Measurements from ENCODE around the gene SLC25A15. TPM values are rescaled to one million over a fixed set of nuclear protein-coding genes. Genes with fewer than 3 reads are reported as not detected.

SLC25A15 gene
- 10 to 100 TPM in 1 of 2 donors, 1 to 10 TPM in 1; 6.8 to 14.5 TPM for total RNA-seq

DNA sequence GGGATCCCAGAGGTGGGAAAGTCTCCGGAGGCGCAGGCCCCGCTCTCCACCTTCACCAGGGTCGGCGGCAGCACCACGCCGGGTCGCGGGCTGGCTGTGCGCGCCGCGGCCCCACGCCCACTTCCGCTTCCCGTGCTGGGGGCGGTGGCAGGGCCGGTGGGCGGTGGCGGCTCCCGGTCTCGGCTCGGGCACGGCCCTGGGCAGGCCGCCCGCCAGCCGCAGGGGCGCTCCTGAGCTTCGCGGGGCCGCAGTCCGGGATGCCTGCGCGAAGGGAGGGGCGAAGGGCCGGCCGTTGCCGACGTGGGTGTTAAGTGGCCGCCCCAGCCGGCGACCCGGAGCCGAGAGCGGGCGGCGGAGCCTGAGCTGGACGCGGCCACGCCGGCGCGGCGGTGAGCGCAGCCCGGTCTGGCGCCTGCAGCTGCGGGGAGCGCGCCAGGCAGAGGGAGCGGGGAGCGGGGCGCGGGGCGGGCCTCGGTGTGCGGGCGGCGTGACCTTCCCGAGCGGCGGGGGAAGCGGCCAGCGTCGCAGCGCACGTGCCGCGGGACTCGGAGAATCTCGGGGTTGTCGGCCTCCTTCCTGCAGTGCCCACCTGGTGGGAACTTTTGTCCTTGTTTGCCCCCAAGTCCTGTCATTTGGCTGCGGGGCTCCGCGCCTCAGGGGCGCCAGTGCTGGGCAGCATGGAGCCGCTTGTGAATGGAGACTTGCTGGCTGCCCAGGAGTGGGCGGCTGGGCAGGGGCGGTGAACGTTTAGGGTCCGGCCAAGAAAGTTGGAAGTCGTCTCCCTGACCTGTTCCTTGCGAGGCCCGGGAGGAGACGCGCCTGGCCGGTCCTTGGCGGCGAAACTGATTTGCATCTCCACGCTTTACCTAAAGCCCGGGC is at the start of gene SLC25A15:
TSS of gene SLC25A15 (plus strand) at position 337 of the 879 bp plus-strand sequence. CDS start 3,616 bp downstream, outside the sequence.
- Histone ChIP-seq H3K27me3 (no peaks in the 10 kb centered on the region), H3K9me3 (no peaks in the 10 kb centered on the region), H3K27ac (peak within 1 kb of the TSS; percentile 87), H3K4me3 (peak within 1 kb of the TSS; percentile 79), H3K9ac (ENCODE audit: low read depth in 2 of 2, low read length in 2 of 2) (peak within 1 kb of the TSS; percentile 84 to 86), H3K4me1 (no peaks in the 10 kb centered on the region), H3K36me3 (no peaks in the 10 kb centered on the region)
- DNase-seq: peak; percentile 78
- TF ChIP-seq, protein P1, sequence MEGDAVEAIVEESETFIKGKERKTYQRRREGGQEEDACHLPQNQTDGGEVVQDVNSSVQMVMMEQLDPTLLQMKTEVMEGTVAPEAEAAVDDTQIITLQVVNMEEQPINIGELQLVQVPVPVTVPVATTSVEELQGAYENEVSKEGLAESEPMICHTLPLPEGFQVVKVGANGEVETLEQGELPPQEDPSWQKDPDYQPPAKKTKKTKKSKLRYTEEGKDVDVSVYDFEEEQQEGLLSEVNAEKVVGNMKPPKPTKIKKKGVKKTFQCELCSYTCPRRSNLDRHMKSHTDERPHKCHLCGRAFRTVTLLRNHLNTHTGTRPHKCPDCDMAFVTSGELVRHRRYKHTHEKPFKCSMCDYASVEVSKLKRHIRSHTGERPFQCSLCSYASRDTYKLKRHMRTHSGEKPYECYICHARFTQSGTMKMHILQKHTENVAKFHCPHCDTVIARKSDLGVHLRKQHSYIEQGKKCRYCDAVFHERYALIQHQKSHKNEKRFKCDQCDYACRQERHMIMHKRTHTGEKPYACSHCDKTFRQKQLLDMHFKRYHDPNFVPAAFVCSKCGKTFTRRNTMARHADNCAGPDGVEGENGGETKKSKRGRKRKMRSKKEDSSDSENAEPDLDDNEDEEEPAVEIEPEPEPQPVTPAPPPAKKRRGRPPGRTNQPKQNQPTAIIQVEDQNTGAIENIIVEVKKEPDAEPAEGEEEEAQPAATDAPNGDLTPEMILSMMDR (IDR thresholded peaks at IDR 0.05): no peak
- intact Hi-C loops (cut with DNase I): loop anchor here (10.0 kb wide), 1 partner anchor 265 kb away; no protein-coding TSS in a partner anchor

DNA sequence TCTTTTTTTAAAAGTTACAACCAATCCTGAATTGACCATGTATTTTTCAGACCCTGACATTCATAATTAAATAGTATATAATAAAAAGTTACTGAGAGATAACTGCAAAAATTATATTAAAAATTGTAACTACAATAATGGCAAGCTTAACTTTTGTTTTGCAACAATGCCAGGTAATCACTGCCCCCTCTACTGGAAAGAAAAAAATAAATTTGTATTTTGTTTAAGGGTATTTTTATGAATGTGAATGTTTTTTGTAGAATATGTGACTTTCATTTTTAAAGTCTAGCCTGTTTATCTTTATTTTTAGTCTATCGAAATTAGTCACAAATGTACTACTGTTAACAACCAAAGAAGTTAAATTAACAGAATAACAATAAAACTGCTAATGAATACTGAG is 40.1 kb upstream of the SLC25A15 start:
- no peak overlapping the region for H3K27ac ChIP-seq
- no peaks in the 10 kb centered on the region for H3K4me1 ChIP-seq
- no peak overlapping the region for H3K9ac ChIP-seq (ENCODE audit: low read depth in 2 of 2, low read length in 2 of 2)
- H3K27me3 ChIP-seq: no peaks in the 10 kb centered on the region
- no peak for DNase-seq
- H3K4me3 ChIP-seq: no peak overlapping the region
- TF ChIP-seq, protein P1 (IDR thresholded peaks at IDR 0.05): no peak
- no peaks in the 10 kb centered on the region for H3K36me3 ChIP-seq
- H3K9me3 ChIP-seq: no peaks in the 10 kb centered on the region
- intact Hi-C loops (cut with DNase I): no loop called here

DNA sequence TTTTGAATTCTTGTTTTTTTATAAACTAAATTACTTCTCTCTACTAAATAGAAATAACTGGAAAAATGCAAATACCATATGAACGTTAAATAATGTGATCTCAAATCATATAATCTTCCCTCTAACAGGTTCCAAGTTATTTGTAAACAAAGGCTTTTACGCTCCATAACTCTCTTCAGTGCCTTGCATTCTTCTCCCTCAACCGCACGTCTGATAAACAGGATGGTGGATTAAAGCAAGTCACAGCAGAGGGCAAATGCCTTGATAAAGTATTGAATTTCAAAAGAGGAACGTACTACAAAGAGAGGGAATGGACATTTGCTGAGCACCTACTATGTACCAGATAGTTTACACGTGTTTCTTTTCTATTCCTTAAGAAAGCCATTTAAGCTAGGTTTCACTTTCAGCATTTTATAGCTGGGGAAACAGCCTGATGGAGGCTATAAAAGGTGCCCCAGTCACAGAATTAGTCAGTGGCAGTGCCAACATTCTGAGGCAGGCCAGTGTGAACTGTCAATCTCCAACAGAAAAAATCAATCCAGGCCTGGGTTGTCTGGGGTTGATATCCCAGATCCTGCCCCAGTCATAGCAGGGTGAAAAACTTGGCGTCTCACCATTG is 34.2 kb upstream of the SLC25A15 start:
- H3K27ac ChIP-seq: no peak overlapping the region
- no peak overlapping the region for H3K4me3 ChIP-seq
- TF ChIP-seq, protein P1 (IDR thresholded peaks at IDR 0.05): no peak
- H3K9ac ChIP-seq (ENCODE audit: low read depth in 2 of 2, low read length in 2 of 2): no peak overlapping the region
- no peaks in the 10 kb centered on the region for H3K9me3 ChIP-seq
- H3K4me1 ChIP-seq: no peaks in the 10 kb centered on the region
- H3K36me3 ChIP-seq: peaks cover 9% of the 10 kb centered on the region
- DNase-seq: peak; percentile 45
- intact Hi-C loops (cut with DNase I): no loop called here
- no peaks in the 10 kb centered on the region for H3K27me3 ChIP-seq

DNA sequence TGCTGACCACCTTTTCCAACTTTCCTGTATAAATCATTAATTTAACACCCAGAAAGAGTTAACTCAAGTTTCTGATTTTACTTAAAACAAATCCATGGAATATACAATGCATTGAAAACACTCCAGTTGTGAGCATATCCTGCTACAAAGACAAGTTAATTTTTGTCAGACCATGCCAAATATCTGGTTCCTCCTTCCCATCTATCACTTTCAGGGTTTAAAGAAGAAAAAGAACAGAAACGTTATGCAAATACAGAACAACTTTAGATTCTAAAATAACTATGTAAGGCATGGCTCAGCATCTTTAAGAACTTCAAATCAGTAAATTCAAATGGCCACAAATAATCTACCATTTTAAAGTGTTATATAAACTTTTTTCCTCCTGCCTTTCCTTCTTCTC is 33.4 kb upstream of the SLC25A15 start:
- H3K36me3 ChIP-seq: peaks cover 9% of the 10 kb centered on the region
- intact Hi-C loops (cut with DNase I): no loop called here
- H3K9me3 ChIP-seq: no peaks in the 10 kb centered on the region
- DNase-seq: no peak
- no peak overlapping the region for H3K4me3 ChIP-seq
- H3K27me3 ChIP-seq: no peaks in the 10 kb centered on the region
- TF ChIP-seq, protein P1 (IDR thresholded peaks at IDR 0.05): no peak
- H3K27ac ChIP-seq: no peak overlapping the region
- H3K9ac ChIP-seq (ENCODE audit: low read depth in 2 of 2, low read length in 2 of 2): no peak overlapping the region
- H3K4me1 ChIP-seq: no peaks in the 10 kb centered on the region

DNA sequence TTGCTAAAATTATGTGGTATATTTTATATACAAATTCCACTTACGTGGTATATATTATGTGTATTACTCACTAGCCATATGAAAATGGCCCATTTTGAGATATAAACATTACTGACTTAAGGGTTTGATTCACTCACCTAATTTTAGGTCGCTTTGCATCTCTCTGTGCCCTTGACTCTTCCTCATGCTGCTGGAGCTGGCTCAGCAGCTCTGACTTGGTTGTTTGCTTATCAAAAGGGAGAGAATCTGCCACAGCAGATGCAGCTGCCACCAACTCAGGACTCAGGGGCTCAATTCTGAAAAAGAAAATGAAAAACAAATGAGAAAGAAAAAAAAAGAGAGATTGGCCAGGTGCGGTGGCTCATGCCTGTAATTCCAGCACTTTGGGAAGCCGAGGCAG is 30.6 kb upstream of the SLC25A15 start:
- Histone ChIP-seq H3K9me3 (no peaks in the 10 kb centered on the region), H3K9ac (ENCODE audit: low read depth in 2 of 2, low read length in 2 of 2) (no peak overlapping the region), H3K27ac (no peak overlapping the region), H3K4me1 (no peaks in the 10 kb centered on the region), H3K27me3 (no peaks in the 10 kb centered on the region), H3K4me3 (no peak overlapping the region), H3K36me3 (peaks cover 9% of the 10 kb centered on the region)
- DNase-seq: no peak
- intact Hi-C loops (cut with DNase I): no loop called here
- TF ChIP-seq, protein P1 (IDR thresholded peaks at IDR 0.05): no peak

Measured in colonic mucosa (tissue), 4 donors.